GM12891 (cell line): ENCODE measurements around the gene COL21A1.

ENCODE experiments used
- PAX5 ChIP-seq: IDR thresholded peaks from 2 replicates; pipeline ENCODE4 v1.6.1; 2011; ENCODE audit warnings: low read length, moderate library complexity, mild to moderate bottlenecking; ENCODE audit not compliant: insufficient read depth, severe bottlenecking
- POLR2A ChIP-seq: IDR thresholded peaks from 2 replicates; pipeline ENCODE4 v1.6.1; 2011; ENCODE audit warnings: low read depth, low read length, control low read depth
- POLR2AphosphoS5 ChIP-seq: IDR thresholded peaks from 2 replicates; pipeline ENCODE4 v1.6.1; 2011; ENCODE audit warnings: low read depth, low read length, control low read depth
- SPI1 ChIP-seq: IDR thresholded peaks from 2 replicates; pipeline ENCODE4 v1.6.1; 2011; ENCODE audit warnings: low read depth, low read length, control low read depth
- TAF1 ChIP-seq: IDR thresholded peaks from 2 replicates; pipeline ENCODE4 v1.6.1; 2011; ENCODE audit warnings: low read depth, low read length, control low read depth

DNA sequence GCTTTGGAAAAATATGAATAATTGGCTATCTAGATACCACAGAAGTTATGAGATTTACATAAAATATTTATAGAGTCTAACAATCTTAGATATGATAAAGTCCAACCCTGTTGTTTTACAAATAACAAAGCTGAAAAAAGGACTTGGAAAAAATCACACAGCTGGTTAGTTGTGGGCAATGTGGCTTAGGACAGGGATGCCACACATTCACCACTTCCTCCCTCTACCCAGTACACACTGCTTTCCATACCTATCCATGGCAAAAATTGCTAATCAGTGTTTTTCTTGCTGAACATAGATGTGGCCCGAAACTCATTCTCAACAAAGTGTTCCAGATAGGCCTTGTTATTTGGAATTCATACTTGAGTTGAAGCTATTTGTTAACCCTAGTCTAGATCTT, 224.7 kb downstream of the COL21A1 start:
- TF ChIP-seq POLR2A, result no peak
- TF ChIP-seq POLR2AphosphoS5, result no peak
- no peak for TF ChIP-seq SPI1
- no peak for TF ChIP-seq TAF1
- TF ChIP-seq PAX5, result no peak
